Stimulated activated naive CD8-positive, alpha-beta T cell treated with anti-CD3 and anti-CD28 coated beads, Interleukin-15, Interleukin-2, amounts not matched to agents 100 U/mL and 50 U/mL, for 24 hours (primary cell): ENCODE results near the gene STON1.
"Not testable (repeated sequence)": the region's sequence is repeated elsewhere in the genome, so short reads cannot be mapped to it uniquely, and the experiment has no call there.

Experiments
- ATAC-seq: fragments of 150-1000 bp; cut with Tn5 transposase; one replicate; pipeline ENCODE4 v1.10.0; 2021
- DNase-seq: peaks from one replicate; pipeline ENCODE4 v3.0.0; 2021

STON1 gene, protein sequence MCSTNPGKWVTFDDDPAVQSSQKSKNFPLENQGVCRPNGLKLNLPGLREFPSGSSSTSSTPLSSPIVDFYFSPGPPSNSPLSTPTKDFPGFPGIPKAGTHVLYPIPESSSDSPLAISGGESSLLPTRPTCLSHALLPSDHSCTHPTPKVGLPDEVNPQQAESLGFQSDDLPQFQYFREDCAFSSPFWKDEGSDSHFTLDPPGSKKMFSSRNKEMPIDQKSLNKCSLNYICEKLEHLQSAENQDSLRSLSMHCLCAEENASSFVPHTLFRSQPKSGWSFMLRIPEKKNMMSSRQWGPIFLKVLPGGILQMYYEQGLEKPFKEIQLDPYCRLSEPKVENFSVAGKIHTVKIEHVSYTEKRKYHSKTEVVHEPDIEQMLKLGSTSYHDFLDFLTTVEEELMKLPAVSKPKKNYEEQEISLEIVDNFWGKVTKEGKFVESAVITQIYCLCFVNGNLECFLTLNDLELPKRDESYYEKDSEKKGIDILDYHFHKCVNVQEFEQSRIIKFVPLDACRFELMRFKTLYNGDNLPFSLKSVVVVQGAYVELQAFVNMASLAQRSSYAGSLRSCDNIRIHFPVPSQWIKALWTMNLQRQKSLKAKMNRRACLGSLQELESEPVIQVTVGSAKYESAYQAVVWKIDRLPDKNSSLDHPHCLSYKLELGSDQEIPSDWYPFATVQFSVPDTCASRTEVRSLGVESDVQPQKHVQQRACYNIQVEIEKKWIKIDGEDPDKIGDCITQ

DNA sequence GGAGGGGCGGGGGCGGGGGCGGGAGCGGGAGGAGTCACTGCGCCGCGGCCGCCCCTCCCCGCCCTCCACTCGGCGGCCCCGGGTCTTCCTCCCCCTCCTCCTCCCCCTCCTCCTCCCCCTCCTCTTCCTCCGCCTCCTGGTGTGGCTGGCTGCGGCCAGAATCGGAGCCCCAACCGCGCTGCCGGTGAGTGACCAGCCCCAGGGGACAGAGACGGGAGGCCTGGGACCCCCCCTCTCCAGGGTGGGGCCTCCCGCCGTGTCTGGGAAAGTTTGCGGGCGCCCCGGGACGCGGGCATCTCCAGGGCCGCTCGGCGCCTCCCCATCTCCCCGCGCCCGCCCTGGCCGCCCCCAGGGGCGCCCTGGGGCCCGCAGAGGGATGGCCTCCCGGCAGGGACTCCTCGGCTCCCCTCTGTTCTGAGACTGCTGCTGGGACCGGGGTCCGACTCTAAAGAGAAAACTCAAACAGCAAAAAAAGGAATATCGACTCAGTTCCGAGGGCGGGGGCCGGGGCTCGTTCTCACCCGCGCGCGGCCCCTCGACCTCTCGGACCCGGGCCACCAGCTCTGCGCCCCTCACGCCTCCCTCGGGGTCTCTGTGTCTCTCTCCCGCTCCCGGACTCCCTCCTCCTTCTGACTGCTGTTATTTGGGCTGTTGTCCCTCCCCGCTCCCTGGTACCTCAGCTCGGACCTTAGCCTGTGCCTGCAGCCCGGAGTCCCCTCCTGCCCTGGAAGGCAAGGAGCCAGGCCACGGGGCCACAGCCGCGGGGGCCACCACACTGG is at the start of gene STON1:
Gene STON1, plus strand, starts transcription at position 122 of the 779 bp plus-strand sequence. CDS start 50,480 bp downstream, outside the sequence.
- DNase-seq (peak; percentile 13), ATAC-seq (peak; percentile 55)

DNA sequence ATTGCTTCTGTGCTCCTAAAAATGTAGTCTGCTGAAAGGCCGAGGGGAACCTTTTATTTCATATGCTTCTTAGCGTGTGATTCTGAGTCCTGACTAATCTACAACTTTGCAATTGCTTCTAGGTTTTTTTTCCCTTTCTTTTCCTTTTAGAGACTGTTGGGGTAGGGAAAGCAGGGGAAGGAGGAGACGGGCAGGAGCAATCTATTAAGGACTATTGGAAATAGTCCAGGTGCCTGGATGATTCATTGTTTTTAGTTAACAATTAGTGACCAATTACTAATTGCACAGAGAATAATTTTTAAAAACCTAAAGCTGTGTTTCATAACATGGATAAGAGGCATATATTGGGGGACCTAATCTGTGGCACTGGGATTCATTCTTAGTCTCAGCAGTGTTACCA is 49.4 kb upstream of the STON1 start:
- ATAC-seq (no peak), DNase-seq (no peak)

DNA sequence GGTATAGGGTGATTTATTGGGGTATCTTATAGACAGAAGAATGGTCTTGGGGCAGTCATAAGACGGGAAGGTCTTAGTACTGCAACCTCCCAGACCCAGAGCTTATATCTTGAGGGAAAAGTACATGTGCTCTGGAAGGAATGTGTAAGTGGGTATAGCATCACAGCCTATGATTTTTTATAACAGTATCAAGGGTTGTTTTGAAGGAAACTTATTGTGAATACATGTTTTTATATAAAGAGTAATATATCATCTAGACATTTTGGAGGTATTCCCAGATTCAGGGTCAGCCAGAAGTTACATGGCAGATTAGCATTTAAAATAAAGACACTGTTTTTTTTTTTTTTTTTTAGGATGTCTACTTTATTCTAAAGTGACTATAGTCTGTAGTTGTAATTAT is 47.6 kb upstream of the STON1 start:
- DNase-seq = no peak
- ATAC-seq = no peak

DNA sequence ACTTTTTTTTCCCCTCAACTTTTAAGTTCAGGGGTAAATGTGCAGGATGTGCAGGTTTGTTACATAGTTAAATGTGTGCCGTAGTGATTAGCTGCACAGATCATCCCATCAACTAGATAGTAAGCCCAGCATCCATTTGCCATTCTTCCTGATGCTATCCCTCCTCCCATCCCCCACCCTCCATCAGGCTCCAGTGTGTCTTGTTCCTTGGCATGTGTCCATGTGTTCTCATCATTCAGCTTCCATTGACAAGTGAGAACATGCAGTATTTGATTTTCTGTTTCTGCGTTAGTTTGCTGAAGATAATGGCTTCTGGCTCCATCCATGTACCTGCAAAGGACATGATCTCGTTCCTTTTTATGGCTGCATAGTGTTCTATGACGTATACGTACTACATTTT is 47.2 kb upstream of the STON1 start:
- DNase-seq (no peak), ATAC-seq (no peak)

DNA sequence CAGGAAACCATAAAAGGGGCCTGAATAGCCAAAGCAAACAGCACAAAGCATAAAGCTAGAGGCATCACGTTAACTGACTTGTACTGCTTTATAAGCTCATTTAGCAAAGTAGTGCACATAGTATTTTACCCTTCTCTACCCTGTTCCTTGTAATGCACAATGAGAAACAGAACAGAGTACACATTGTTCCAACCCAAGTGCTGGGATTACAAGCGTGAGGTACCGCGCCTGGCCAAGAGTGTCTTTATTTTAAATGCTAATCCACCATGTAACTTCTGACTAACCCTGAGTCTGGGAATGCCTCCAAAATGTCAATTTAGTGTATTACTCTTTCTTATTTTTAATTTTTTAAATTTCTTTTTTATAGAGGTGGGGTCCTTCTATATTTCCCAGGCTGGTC is 46.4 kb upstream of the STON1 start:
- ATAC-seq = no peak
- DNase-seq = no peak

DNA sequence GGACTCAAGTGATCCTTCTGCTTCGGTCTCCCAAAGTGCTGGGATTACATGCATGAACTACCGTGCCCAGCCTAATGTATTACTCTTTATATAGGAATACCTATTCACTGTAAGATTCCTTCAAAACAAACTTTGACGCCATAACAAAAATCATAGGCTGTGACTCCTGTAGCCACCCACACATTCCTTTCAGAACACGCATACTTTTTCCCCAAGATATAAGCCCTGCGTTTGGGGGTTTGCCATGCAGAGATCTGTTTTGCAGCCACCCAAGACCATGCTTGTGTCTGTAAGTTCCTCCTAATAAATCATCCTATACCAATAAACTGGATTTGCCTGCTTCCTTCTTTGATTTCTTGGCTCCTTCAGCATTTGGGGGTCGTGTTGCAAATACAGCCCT is 46.0 kb upstream of the STON1 start:
- DNase-seq = no peak
- ATAC-seq = no peak

DNA sequence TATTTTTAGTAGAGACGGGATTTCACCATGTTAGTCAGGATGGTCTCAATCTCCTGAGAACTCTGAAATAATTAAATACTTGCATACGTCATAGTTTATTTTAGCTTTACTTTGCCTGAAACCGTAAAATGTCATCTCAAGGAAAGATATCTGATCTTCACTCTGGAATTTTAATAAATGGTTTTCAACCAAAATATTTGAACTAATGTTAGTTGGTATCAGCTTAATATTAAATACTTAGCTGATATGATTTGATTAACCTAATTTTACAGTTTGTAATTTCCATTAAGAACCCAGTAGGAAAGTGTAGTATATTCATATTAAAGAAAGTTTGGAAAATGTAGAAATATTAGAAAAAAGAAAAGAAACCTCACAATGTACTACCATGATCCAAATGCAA is 41.4 kb upstream of the STON1 start:
- ATAC-seq = no peak
- DNase-seq = no peak

DNA sequence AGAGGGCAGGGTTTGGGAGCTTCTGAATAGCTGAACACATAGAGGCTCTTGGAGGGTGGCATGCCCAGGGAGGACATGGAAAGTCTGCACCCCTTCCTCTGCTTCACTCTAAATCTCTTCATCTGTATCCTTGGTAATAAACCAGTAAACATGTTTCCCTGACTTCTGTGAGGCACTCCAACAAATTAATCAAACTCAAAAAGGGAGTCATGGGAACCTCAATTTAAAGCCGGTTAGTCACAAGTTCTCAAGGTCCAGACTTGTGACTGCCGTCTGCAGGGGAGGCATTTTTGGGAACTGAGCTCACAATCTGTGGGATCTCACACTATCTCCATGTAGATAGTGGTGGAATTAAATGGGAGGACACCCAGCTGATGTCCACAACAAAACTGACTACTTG is 33.1 kb upstream of the STON1 start:
- DNase-seq (no peak), ATAC-seq (no peak)

DNA sequence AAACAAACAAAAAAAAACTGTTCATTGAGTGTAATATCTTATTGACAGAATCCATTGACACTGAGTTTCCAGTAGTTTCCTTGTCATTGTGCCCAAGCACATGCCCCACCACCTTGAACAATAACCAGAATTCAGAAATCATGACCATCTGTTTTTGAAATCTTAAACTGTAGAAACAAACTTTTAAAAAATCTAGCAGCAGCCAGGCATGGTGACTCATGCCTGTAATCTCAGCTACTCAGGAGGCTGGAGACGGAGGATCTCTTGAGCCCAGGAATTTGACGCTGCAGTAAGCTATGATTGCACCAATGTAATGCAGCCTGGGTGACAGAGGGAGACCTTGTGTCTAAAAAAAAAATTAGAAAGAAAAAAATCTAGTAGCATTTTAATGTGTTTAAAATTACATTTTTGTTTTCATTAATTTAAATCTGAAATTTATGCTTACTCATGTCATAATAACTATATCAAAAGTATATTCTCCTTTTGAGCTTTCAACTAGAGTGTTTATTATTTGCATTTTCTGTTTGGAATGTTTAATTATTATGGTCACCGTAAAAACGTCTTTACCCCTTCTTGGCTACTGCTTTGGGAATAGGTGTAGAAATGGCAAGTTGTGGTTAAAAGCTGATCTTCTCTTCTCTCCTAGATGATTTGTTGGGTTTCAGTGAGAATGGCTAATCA is 25.2 kb upstream of the STON1 start:
- DNase-seq = no peak
- no peak for ATAC-seq

DNA sequence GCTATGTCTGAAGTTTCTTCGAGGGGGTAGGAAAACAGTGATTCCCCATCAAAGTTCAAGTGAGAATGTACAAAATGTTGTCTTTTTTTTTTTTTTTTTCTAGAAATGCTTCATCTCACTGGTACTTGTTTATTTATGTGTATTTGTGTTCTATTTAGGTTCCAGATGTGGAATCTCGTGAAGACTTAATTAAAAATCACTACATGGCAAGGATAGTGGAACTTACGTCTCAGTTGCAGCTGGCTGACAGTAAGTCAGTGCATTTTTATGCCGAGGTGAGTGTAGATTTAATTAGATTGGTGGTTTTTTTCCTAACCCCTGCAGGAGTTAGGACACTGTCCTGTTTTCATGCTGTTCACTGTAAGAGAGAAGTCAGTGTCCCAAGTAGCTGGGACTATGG is 22.8 kb upstream of the STON1 start:
- ATAC-seq (no peak), DNase-seq (no peak)

DNA sequence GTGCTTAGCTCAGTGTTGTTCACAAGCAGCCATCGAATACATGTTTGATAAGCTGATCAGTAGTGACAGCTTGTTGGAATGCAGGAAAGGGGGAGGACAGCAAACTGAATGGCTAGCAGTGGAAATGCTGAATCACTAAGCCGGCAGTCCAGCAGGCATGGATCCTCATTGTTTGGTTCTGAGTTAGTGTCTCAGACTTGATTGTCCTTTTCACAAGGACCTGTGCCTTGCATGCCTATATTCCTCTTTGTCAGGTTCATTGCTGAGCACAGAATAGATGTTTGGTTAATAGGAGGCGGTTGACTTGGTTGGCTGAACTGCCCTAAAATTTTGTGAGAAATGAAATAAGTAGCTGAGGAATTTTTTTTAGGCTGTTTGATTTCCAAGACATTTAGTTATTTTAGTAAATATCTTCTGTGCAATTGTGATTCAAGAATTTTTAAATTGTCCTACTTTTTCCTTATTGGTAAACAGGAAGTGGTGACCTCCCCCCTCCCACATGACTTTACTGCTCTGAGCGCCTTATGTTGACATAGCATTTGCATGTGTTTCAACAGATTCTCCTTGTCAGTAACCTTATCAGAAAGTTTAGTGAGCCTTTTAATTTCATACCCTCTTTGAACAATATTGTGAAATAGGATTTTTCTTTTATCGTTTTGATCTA is 21.4 kb upstream of the STON1 start:
- no peak for DNase-seq
- no peak for ATAC-seq

DNA sequence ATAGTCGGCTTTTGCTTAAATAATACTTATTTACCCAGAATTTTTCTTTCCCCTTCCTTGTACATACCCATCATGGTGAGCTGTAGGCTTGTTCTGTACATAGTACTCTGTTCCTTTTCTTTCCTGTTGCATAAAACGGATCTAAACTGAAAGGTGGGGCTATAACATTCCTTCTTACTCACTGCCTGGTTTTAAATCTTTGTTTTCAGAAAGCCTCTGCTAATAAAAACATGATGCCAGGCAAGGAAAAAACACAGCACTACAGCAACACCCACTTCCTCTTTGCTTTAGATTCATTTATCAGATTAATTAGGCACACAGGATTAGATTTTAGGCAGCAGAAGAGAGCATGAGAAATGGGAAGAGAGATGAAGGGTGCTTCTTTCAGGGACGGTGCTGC is 19.6 kb upstream of the STON1 start:
- no peak for DNase-seq

DNA sequence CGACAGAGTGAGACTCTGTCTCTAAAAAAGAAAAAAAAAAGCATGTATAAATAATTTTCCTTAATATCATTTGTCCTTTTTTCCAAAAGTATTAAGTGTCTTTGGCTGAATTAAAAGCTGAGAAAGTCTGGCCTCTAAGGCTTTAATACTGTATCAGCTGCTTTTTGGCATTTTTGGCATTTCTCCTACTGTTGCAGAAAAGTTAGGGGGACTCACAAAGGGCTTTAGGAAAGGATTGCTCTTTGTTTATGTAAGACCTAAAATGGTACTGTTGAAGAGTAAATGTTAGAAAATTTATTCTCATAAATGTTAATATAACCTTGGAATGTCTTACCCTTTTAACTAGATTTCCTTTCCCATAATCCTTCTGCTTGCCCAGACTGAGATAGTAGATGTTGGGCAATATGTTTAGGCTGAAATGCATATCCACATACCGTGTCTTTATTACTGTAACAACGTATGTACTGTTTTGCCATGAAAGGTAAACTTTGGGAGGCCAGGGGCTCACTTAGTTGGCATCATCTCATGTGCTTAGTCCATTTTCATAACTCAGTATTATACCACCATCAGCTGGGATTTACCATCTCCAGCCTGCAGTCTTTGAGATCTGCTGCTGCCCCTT is 18.0 kb upstream of the STON1 start:
- ATAC-seq = no peak

More for the DNA sequence above, 19.6 kb upstream of the STON1 start:
- no peak for ATAC-seq

DNA sequence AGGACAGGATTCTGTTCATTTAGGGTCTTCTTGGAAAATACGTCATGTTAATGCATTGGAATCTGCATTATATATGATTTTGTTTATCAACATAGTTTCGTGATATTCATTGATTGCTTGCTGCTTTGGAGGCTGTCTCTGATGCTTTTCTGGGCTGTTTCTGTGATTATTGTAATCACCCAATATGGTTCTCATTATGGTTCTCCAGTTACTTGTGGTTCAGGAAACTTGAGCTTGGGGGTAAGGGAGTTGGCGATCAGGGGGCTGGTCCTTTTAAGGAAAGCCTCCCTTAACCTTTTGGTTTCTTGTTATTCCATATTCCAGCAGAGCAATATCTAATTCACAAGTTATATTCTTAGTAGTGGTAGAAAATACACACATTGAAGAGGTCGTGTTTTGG is 17.4 kb upstream of the STON1 start:
- no peak for DNase-seq
- no peak for ATAC-seq

More for the DNA sequence above, 18.0 kb upstream of the STON1 start:
- no peak for DNase-seq

DNA sequence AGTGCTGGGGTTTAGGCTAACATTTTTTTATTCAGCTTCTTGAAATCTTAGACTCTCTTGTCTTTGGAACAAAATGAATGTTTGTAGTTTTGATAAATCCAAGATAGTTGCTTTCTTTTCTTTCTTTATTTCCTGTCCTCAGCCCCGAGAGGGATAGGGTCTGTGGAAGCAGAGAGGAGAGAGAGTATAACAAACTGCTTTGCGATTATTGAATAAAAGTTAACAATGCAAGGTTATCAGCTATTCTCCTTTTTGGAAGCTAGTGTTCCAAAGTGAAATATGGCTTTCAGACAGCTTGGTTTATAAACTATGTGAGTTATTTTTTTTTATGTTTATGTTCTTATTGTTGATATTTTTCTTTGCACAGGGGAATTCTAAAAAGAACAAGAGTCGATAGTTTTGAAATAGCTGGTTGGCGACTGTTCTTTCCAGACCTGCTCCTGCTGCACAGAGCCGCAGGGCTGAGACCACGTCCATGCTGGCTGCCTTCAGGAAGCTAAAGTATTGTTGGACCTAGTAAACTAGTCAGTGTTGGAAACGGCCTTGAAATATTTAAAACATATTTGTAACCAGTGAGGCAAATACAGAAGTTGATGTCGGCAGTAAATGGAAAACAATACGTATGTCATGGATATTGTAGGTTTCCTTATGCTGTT is 15.5 kb upstream of the STON1 start:
- ATAC-seq = no peak
- DNase-seq = no peak

DNA sequence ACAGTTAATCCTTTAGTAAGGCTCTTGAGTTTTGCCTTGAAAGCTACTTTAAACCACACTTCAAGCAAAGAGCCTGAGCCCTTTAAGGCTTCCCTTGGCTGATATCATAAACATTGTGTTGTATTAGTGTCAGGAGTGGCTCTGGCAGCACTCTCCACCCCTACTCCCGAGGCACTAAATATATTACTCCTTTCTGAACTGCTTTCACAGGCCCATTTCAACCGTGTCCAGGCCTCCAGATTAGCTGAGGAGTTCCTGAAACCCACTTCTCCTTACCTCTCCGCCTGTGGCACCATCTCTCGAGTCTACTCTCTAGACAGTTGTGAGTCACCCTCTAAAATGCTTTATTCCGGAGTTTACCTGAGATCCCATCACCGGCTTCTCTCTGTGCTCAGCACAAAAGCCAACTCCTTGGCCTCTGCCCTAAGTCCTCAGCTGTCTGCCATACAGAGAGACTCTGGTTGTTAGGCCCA is 14.4 kb upstream of the STON1 start:
- ATAC-seq (no peak), DNase-seq (no peak)

DNA sequence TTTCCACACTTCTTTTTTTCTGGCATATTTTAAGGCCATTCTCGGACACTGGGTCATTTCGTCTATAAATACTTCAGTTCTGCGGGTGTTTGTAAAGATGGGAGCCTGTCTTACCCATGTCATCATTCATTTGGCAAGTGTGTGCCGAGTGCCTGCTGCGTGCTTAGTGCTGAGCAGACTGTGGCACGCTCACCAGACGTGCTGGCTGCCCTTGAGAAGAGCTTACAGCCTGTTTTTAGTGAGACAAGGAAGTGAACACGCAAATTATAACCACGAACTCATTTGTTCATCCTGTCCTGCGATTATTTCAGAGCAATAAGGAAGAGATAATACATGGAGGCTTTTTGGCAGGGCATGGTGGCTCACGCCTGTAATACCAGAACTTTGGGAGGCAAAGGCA is 10.4 kb upstream of the STON1 start:
- ATAC-seq (no peak), DNase-seq (no peak)

DNA sequence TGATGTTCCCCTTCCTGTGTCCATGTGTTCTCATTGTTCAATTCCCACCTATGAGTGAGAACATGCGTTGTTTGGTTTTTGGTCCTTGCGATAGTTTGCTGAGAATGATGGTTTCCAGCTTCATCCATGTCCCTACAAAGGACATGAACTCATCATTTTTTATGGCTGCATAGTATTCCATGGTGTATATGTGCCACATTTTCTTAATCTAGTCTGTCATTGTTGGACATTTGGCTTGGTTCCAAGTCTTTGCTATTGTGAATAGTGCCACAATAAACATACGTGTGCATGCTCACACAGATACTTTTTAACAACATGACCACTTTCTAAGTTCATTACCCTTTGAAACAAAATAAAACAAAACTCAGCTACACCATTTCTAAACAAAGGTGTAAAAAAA is 5.2 kb upstream of the STON1 start:
- ATAC-seq, DNase-seq: not testable (repeated sequence)

DNA sequence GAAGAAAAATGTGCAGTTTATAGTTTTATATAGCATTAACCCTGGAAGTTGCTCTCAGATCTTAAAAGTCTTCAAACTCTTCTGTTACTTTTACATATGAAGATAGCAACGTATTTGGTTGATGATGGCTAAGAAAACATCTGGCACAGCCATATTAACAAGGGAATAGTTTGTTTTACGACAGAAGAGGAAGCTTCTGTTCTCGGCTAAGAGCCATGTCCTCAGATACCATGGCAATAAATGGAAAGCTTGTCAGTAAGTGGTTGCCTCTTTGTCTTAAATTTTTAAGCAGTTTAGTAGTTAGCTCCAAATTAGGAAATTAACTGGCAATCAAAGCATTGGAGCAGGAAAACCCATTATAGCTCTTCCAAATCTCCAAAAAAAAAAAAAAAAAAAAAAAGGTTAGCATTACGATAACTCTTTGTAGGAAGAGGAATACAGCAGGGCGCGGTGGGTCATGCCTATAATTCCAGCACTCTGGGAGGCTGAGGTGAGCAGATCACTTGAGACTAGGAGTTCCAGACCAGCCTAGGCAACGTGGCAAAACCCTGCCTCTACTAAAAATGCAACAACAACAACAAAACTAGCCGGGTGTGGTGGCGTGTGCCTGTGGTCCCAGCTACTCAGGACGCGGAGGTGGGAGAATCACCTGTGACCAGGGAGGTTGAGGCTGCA is 4.5 kb upstream of the STON1 start:
- DNase-seq = no peak
- no peak for ATAC-seq
